ENCODE measurements around the gene PARP2.

The PARP2 gene

GRCh38 chr14:20397511-20397910, 54.1 kb downstream of the PARP2 start:
- Histone ChIP-seq H3K4me3 (ENCODE audit: severe bottlenecking) (no peak overlapping the region), H3K36me3 (ENCODE audit: low read depth) (peaks cover 91% of the 10 kb centered on the region), H3K27me3 (ENCODE audit: insufficient read depth, poor library complexity, severe bottlenecking) (no peaks in the 10 kb centered on the region), H3K4me1 (ENCODE audit: insufficient read depth, poor library complexity, severe bottlenecking) (peaks cover 17% of the 10 kb centered on the region), H3K9me3 (ENCODE audit: severe bottlenecking) (no peaks in the 10 kb centered on the region), H3K27ac (ENCODE audit: poor library complexity, severe bottlenecking) (no peak overlapping the region)
- ATAC-seq (ENCODE audit: low read depth) (no peak), DNase-seq (ENCODE audit: low spot score) (no peak)
- no peak for TF ChIP-seq CTCF (IDR thresholded peaks at IDR 0.05; ENCODE audit: poor library complexity, severe bottlenecking)

- H3K4me3 ChIP-seq (ENCODE audit: severe bottlenecking), result no peak overlapping the region
- peak; percentile 21; the same call in 2 of the 3 replicates for ATAC-seq (ENCODE audit: low read depth)
- no peak for TF ChIP-seq CTCF (IDR thresholded peaks at IDR 0.05; ENCODE audit: poor library complexity, severe bottlenecking)
Observed at GRCh38 chr14:20400589-20400964, 57.1 kb downstream of the PARP2 start.

GRCh38 chr14:20400965-20401593, 57.6 kb downstream of the PARP2 start:
- Histone ChIP-seq H3K4me1 (ENCODE audit: insufficient read depth, poor library complexity, severe bottlenecking) (peaks cover 17% of the 10 kb centered on the region), H3K27ac (ENCODE audit: poor library complexity, severe bottlenecking) (peak overlapping the region; percentile 77), H3K27me3 (ENCODE audit: insufficient read depth, poor library complexity, severe bottlenecking) (no peaks in the 10 kb centered on the region), H3K36me3 (ENCODE audit: low read depth) (peaks cover 83% of the 10 kb centered on the region), H3K9me3 (ENCODE audit: severe bottlenecking) (no peaks in the 10 kb centered on the region), H3K4me3 (ENCODE audit: severe bottlenecking) (no peak overlapping the region)
- DNase-seq (ENCODE audit: low spot score) (no peak), ATAC-seq (ENCODE audit: low read depth) (peak; percentile 98)
- TF ChIP-seq CTCF (IDR thresholded peaks at IDR 0.05; ENCODE audit: poor library complexity, severe bottlenecking), result no peak

More at GRCh38 chr14:20400589-20400964, 57.1 kb downstream of the PARP2 start:
- no peaks in the 10 kb centered on the region for H3K27me3 ChIP-seq (ENCODE audit: insufficient read depth, poor library complexity, severe bottlenecking)
- H3K27ac ChIP-seq (ENCODE audit: poor library complexity, severe bottlenecking), result peak overlapping the region; percentile 77
- H3K4me1 ChIP-seq (ENCODE audit: insufficient read depth, poor library complexity, severe bottlenecking), result peaks cover 17% of the 10 kb centered on the region
- H3K9me3 ChIP-seq (ENCODE audit: severe bottlenecking), result no peaks in the 10 kb centered on the region
- peaks cover 85% of the 10 kb centered on the region for H3K36me3 ChIP-seq (ENCODE audit: low read depth)
- no peak for DNase-seq (ENCODE audit: low spot score)

- peaks cover 79% of the 10 kb centered on the region for H3K36me3 ChIP-seq (ENCODE audit: low read depth)
- H3K27me3 ChIP-seq (ENCODE audit: insufficient read depth, poor library complexity, severe bottlenecking), result no peaks in the 10 kb centered on the region
- no peak for DNase-seq (ENCODE audit: low spot score)
Observed at GRCh38 chr14:20403521-20403920, 60.1 kb downstream of the PARP2 start.

More at GRCh38 chr14:20403521-20403920, 60.1 kb downstream of the PARP2 start:
- Histone ChIP-seq H3K4me1 (ENCODE audit: insufficient read depth, poor library complexity, severe bottlenecking) (peaks cover 17% of the 10 kb centered on the region), H3K27ac (ENCODE audit: poor library complexity, severe bottlenecking) (no peak overlapping the region), H3K4me3 (ENCODE audit: severe bottlenecking) (no peak overlapping the region), H3K9me3 (ENCODE audit: severe bottlenecking) (no peaks in the 10 kb centered on the region)
- ATAC-seq (ENCODE audit: low read depth), result no peak
- TF ChIP-seq CTCF (IDR thresholded peaks at IDR 0.05; ENCODE audit: poor library complexity, severe bottlenecking), result no peak

All from RWPE2 (cell line).